ENCODE data around the gene NRN1.

The NRN1 gene

DNA sequence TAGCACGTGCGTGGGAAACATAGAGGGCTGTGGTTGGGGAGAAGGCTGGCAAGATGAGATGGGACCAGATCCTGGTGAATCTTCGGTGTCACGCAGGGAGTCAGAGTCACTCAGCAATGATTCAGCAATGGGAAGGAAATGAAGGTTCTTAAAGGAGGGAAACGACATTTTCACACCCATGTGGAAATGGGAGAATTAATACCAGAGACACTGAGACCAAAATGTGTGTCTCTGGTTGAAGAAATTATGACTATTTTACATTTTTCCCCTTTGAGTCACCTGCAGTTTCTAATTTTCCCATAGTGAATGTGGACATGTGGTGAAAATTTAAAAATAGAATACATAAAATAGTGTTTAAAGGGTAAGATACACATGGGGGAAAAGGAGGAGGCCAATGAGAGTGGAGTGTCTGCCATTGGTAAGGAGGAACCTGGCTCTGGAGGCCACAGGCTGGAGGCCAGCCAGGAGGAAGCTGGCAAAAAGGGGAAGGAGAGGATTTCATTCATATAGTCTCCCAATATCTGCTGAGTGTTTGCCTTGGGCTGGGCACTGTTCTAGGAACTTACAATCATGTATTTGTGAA lies 17.5 kb downstream of the NRN1 start:
- no peak overlapping the region for H3K4me3 ChIP-seq (ENCODE audit: low read length)
- no peaks in the 10 kb centered on the region for H4K20me1 ChIP-seq (ENCODE audit: insufficient read depth, low read length)
- H3K9me3 ChIP-seq (ENCODE audit: insufficient read depth, low read length): no peaks in the 10 kb centered on the region
- no peak overlapping the region for H3K27ac ChIP-seq (ENCODE audit: low read length)
- no peak overlapping the region for H2AFZ ChIP-seq (ENCODE audit: low read depth, low read length)
- H3K4me2 ChIP-seq (ENCODE audit: low read length): no peak overlapping the region
- H3K36me3 ChIP-seq (replicated peaks; ENCODE audit: low read depth, low read length): no peaks in the 10 kb centered on the region
- H3K27me3 ChIP-seq (ENCODE audit: low read depth, low read length): no peaks in the 10 kb centered on the region
- no peak overlapping the region for H3K9ac ChIP-seq (ENCODE audit: low read length)
- H3K4me1 ChIP-seq (ENCODE audit: low read length): no peaks in the 10 kb centered on the region
- TF ChIP-seq EZH2phosphoT487 (IDR thresholded peaks at IDR 0.05; ENCODE audit: low read depth): no peak
- no peak for TF ChIP-seq CTCF (IDR thresholded peaks at IDR 0.05; ENCODE audit: low read depth, low read length)
- no peaks in the 10 kb centered on the region for H3K79me2 ChIP-seq (ENCODE audit: low read length)

- Histone ChIP-seq H3K79me2 (ENCODE audit: low read length) (no peaks in the 10 kb centered on the region), H3K27ac (ENCODE audit: low read length) (no peak overlapping the region), H3K9ac (ENCODE audit: low read length) (no peak overlapping the region), H3K4me3 (ENCODE audit: low read length) (no peak overlapping the region), H3K9me3 (ENCODE audit: insufficient read depth, low read length) (no peaks in the 10 kb centered on the region), H4K20me1 (ENCODE audit: insufficient read depth, low read length) (no peaks in the 10 kb centered on the region), H3K27me3 (ENCODE audit: low read depth, low read length) (no peaks in the 10 kb centered on the region), H3K36me3 (replicated peaks; ENCODE audit: low read depth, low read length) (no peaks in the 10 kb centered on the region), H2AFZ (ENCODE audit: low read depth, low read length) (no peak overlapping the region), H3K4me1 (ENCODE audit: low read length) (no peaks in the 10 kb centered on the region), H3K4me2 (ENCODE audit: low read length) (no peak overlapping the region)
- TF ChIP-seq EZH2phosphoT487 (IDR thresholded peaks at IDR 0.05; ENCODE audit: low read depth) (no peak), CTCF (IDR thresholded peaks at IDR 0.05; ENCODE audit: low read depth, low read length) (no peak)
Observed at GRCh38 chr6:5986861-5987260, 19.9 kb downstream of the NRN1 start.

DNA sequence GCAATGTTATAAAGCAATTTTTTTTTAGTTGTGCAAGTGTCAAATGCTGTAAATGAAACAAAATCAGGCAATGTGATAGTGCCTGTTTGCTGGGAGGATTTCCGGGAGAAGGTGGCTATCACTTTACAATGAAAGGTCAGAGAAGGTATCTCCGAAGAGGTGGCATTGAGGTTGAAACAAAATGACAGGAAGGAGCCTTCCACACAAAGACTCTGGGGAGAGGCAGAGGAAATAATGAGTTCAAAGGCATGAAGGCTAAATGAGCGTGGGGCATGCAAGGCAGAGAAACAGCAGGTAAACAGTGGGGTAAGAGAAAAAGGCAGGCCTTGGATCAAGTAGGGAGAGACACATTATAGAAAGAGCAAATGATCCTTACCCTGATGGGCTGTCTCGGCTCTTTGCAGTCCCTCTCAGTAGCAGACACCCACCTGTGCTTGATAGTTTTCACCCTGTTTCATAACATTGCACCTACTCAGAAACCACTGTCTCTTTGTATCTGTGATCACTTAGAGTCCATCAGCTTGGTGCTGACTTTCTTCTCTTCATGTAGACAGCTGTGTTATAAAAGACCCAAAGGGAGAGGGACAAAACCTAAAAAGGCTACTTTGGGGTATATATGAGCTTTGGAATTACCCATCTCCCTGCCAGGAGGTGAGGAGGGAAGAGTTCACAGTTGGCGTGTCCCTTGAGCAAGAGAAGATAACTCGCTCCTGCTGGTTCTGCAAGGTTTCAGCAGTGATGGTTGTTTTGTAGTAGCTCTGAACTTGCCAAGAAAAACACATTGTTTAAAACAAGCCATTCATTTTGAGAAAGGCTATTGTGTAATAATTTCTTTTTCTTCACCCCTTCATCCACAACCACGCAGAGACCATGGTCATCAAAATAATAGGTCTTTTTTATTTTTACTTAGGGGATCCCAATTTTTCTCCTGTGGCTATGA lies 22.3 kb downstream of the NRN1 start:
- H4K20me1 ChIP-seq (ENCODE audit: insufficient read depth, low read length): no peaks in the 10 kb centered on the region
- TF ChIP-seq CTCF (IDR thresholded peaks at IDR 0.05; ENCODE audit: low read depth, low read length) (no peak), EZH2phosphoT487 (IDR thresholded peaks at IDR 0.05; ENCODE audit: low read depth) (no peak)
- no peaks in the 10 kb centered on the region for H3K79me2 ChIP-seq (ENCODE audit: low read length)
- H3K27ac ChIP-seq (ENCODE audit: low read length): no peak overlapping the region
- H3K4me2 ChIP-seq (ENCODE audit: low read length): no peak overlapping the region
- H3K9me3 ChIP-seq (ENCODE audit: insufficient read depth, low read length): no peaks in the 10 kb centered on the region
- no peak overlapping the region for H2AFZ ChIP-seq (ENCODE audit: low read depth, low read length)
- H3K4me1 ChIP-seq (ENCODE audit: low read length): no peaks in the 10 kb centered on the region
- no peak overlapping the region for H3K9ac ChIP-seq (ENCODE audit: low read length)
- no peaks in the 10 kb centered on the region for H3K27me3 ChIP-seq (ENCODE audit: low read depth, low read length)
- no peaks in the 10 kb centered on the region for H3K36me3 ChIP-seq (replicated peaks; ENCODE audit: low read depth, low read length)
- no peak overlapping the region for H3K4me3 ChIP-seq (ENCODE audit: low read length)
